SK-N-SH treated with all-trans-retinoic acid at 6 μM for 48 hours (cell line): Measurements from ENCODE around the gene EXTL1.

Experiments used
- ATAC-seq: fragments of 200-7000 bp; cut with Tn5 transposase; 3 replicates; pipeline ENCODE4 v1.9.1; 2020; ENCODE audit warnings: mild to moderate bottlenecking, moderate library complexity
- BACH2 ChIP-seq: fragments of 250-450 bp; sonication (Bioruptor Pico); IDR thresholded peaks from 2 replicates; pipeline ENCODE4 v1.9.0; 2021; ENCODE audit warnings: mild to moderate bottlenecking, borderline replicate concordance
- CREB5 ChIP-seq: fragments of 250-450 bp; sonication (Bioruptor Pico); IDR thresholded peaks from 2 replicates; pipeline ENCODE4 v1.5.1; 2020; ENCODE audit warnings: low read depth, mild to moderate bottlenecking, moderate library complexity
- CSDC2 ChIP-seq: fragments of 250-450 bp; sonication (Bioruptor Pico); IDR thresholded peaks from 2 replicates; pipeline ENCODE4 v1.5.0; 2020; ENCODE audit warnings: mild to moderate bottlenecking, moderate library complexity
- ESRRG ChIP-seq: fragments of 250-450 bp; sonication (Bioruptor Pico); IDR thresholded peaks from 2 replicates; pipeline ENCODE4 v1.6.1; 2021; ENCODE audit warnings: mild to moderate bottlenecking
- GLIS3 ChIP-seq: fragments of 250-450 bp; sonication (Bioruptor Pico); IDR thresholded peaks from 2 replicates; pipeline ENCODE4 v1.5.0; 2020; ENCODE audit warnings: mild to moderate bottlenecking, moderate library complexity
- ISL1 ChIP-seq: fragments of 250-450 bp; sonication (Bioruptor Pico); IDR thresholded peaks from 2 replicates; pipeline ENCODE4 v2.1.2; 2022; ENCODE audit warnings: mild to moderate bottlenecking, moderate library complexity
- OSR1 ChIP-seq: fragments of 250-450 bp; sonication (Bioruptor Pico); IDR thresholded peaks from 2 replicates; pipeline ENCODE4 v1.8.0; 2022; ENCODE audit warnings: moderate library complexity, mild to moderate bottlenecking, inconsistent platforms
- RARB ChIP-seq: fragments of 250-450 bp; sonication (Bioruptor Pico); IDR thresholded peaks from 2 replicates; pipeline ENCODE4 v1.8.0; 2021; ENCODE audit warnings: mild to moderate bottlenecking, moderate library complexity
- SNAI2 ChIP-seq: fragments of 250-450 bp; sonication (Bioruptor Pico); IDR thresholded peaks from 2 replicates; pipeline ENCODE4 v1.5.0; 2020; ENCODE audit warnings: mild to moderate bottlenecking, moderate library complexity
- TCF4 ChIP-seq: fragments of 250-450 bp; sonication (Bioruptor Pico); IDR thresholded peaks from 2 replicates; pipeline ENCODE4 v1.8.0; 2021; ENCODE audit warnings: mild to moderate bottlenecking, moderate library complexity, borderline replicate concordance
- ZC3H10 ChIP-seq: fragments of 250-450 bp; sonication (Bioruptor Pico); IDR thresholded peaks from 2 replicates; pipeline ENCODE4 v1.5.1; 2021; ENCODE audit warnings: mild to moderate bottlenecking, moderate library complexity
- ZFP3 ChIP-seq: fragments of 250-450 bp; sonication (Bioruptor Pico); IDR thresholded peaks from 2 replicates; pipeline ENCODE4 v1.5.0; 2020; ENCODE audit warnings: mild to moderate bottlenecking, moderate library complexity
- ZFP30 ChIP-seq: fragments of 450-650 bp; formaldehyde crosslinking; IDR thresholded peaks from 2 replicates; pipeline ENCODE4 v1.5.0; 2022; ENCODE audit warnings: mild to moderate bottlenecking, moderate library complexity
- ZNF565 ChIP-seq: fragments of 450-650 bp; formaldehyde crosslinking; conservative IDR thresholded peaks from 2 replicates; pipeline ENCODE4 v1.5.0; 2020; ENCODE audit warnings: low read depth, mild to moderate bottlenecking, moderate library complexity
- ZNF70 ChIP-seq: fragments of 450-650 bp; formaldehyde crosslinking; IDR thresholded peaks from 2 replicates; pipeline ENCODE4 v1.5.0; 2020; ENCODE audit warnings: mild to moderate bottlenecking, moderate library complexity
- ZNF8 ChIP-seq: fragments of 450-650 bp; formaldehyde crosslinking; IDR thresholded peaks from 2 replicates; pipeline ENCODE4 v1.5.0; 2020; ENCODE audit warnings: mild to moderate bottlenecking, moderate library complexity
- TF ChIP-seq, protein P1 (sequence below): fragments of 250-450 bp; sonication (Bioruptor Pico); IDR thresholded peaks from 2 replicates; pipeline ENCODE4 v1.8.0; 2021; ENCODE audit warnings: low read depth, mild to moderate bottlenecking, moderate library complexity, borderline replicate concordance
- TF ChIP-seq, protein P2 (sequence below): fragments of 250-450 bp; sonication (Bioruptor Pico); IDR thresholded peaks from 2 replicates; pipeline ENCODE4 v1.5.1; 2021; ENCODE audit warnings: mild to moderate bottlenecking, moderate library complexity
- TF ChIP-seq, protein P3 (sequence below): fragments of 250-450 bp; sonication (Bioruptor Pico); IDR thresholded peaks from 2 replicates; pipeline ENCODE4 v1.8.0; 2020; ENCODE audit warnings: mild to moderate bottlenecking, moderate library complexity, borderline replicate concordance

Gene EXTL1

GRCh38 chr1:26012864-26013263 is 8.7 kb upstream of the EXTL1 start:
- no peak for ATAC-seq

DNA sequence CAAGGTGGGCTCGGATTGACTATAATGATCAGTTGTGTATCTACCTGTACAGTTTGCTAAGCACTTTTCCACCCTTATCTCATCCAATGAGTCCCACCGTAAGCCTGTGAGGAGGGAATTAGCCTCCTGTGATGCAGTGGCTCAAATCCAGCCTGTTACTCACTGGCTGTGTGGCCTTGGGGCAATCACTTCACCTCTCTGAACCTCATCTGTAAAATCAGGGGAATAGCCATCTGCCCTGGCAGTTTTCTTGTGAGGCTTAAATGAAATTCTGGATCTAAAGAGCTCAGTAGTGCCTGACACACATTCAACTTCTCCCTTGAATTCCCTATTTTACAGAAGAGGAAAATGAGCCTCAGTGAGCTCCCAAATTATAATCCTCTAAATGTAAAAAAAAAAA is 7.4 kb upstream of the EXTL1 start:
- no peak for ATAC-seq
- TF ChIP-seq OSR1 (no peak), SNAI2 (CRISPR knock-in tag) (no peak), ZNF8 (CRISPR knock-in tag) (no peak), ESRRG (CRISPR knock-in tag) (no peak), GLIS3 (no peak), RARB (CRISPR knock-in tag) (no peak), ISL1 (CRISPR knock-in tag) (no peak)
- TF ChIP-seq, protein P1, sequence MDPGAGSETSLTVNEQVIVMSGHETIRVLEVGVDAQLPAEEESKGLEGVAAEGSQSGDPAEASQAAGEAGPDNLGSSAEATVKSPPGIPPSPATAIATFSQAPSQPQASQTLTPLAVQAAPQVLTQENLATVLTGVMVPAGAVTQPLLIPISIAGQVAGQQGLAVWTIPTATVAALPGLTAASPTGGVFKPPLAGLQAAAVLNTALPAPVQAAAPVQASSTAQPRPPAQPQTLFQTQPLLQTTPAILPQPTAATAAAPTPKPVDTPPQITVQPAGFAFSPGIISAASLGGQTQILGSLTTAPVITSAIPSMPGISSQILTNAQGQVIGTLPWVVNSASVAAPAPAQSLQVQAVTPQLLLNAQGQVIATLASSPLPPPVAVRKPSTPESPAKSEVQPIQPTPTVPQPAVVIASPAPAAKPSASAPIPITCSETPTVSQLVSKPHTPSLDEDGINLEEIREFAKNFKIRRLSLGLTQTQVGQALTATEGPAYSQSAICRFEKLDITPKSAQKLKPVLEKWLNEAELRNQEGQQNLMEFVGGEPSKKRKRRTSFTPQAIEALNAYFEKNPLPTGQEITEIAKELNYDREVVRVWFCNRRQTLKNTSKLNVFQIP (CRISPR knock-in tag): no peak

More at GRCh38 chr1:26012864-26013263, 8.7 kb upstream of the EXTL1 start:
- TF ChIP-seq ZNF70: no peak
- TF ChIP-seq GLIS3: no peak
- TF ChIP-seq CREB5 (CRISPR knock-in tag): no peak
- no peak for TF ChIP-seq ZNF565 (CRISPR knock-in tag)
- TF ChIP-seq, protein P2, sequence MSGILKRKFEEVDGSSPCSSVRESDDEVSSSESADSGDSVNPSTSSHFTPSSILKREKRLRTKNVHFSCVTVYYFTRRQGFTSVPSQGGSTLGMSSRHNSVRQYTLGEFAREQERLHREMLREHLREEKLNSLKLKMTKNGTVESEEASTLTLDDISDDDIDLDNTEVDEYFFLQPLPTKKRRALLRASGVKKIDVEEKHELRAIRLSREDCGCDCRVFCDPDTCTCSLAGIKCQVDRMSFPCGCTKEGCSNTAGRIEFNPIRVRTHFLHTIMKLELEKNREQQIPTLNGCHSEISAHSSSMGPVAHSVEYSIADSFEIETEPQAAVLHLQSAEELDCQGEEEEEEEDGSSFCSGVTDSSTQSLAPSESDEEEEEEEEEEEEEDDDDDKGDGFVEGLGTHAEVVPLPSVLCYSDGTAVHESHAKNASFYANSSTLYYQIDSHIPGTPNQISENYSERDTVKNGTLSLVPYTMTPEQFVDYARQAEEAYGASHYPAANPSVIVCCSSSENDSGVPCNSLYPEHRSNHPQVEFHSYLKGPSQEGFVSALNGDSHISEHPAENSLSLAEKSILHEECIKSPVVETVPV (CRISPR knock-in tag): no peak

DNA sequence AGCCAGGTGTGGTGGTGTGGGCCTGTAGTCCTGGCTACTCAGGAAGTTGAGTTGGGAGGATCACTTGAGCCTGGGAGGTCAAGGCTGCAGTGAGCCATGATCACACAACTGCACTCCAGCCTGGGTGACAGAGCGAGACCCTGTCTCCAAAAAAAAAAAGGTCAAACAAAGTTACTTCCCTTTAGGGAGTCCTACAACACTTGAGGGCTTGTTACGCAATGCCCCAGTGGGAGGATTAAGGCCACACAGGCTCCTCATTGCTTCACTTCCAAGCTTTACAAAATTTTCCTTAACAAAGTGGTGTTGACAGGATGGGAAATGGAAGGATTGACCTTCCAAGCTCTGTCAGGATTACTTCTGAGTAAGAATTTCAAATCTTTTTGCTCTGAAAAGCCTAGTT is 6.2 kb upstream of the EXTL1 start:
- no peak for TF ChIP-seq ZNF70
- TF ChIP-seq, protein P3, sequence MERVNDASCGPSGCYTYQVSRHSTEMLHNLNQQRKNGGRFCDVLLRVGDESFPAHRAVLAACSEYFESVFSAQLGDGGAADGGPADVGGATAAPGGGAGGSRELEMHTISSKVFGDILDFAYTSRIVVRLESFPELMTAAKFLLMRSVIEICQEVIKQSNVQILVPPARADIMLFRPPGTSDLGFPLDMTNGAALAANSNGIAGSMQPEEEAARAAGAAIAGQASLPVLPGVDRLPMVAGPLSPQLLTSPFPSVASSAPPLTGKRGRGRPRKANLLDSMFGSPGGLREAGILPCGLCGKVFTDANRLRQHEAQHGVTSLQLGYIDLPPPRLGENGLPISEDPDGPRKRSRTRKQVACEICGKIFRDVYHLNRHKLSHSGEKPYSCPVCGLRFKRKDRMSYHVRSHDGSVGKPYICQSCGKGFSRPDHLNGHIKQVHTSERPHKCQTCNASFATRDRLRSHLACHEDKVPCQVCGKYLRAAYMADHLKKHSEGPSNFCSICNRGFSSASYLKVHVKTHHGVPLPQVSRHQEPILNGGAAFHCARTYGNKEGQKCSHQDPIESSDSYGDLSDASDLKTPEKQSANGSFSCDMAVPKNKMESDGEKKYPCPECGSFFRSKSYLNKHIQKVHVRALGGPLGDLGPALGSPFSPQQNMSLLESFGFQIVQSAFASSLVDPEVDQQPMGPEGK: no peak
- TF ChIP-seq, protein P2 (CRISPR knock-in tag): no peak
- TF ChIP-seq, protein P1 (CRISPR knock-in tag): no peak
- no peak for TF ChIP-seq GLIS3
- TF ChIP-seq ZNF8 (CRISPR knock-in tag): no peak
- TF ChIP-seq SNAI2 (CRISPR knock-in tag): no peak
- TF ChIP-seq CREB5 (CRISPR knock-in tag): no peak
- no peak for TF ChIP-seq ZC3H10 (CRISPR knock-in tag)
- TF ChIP-seq RARB (CRISPR knock-in tag): no peak
- TF ChIP-seq ZNF565 (CRISPR knock-in tag): no peak
- no peak for TF ChIP-seq TCF4 (CRISPR knock-in tag)
- TF ChIP-seq ZFP3 (CRISPR knock-in tag): no peak
- no peak for TF ChIP-seq ESRRG (CRISPR knock-in tag)
- no peak for TF ChIP-seq OSR1
- TF ChIP-seq ZFP30 (CRISPR knock-in tag): no peak
- no peak for TF ChIP-seq CSDC2
- TF ChIP-seq BACH2 (CRISPR knock-in tag): no peak
- ATAC-seq: no peak
